ENCODE measurements around the gene BEAN1.
"Not testable (repeated sequence)": the region's sequence is repeated elsewhere in the genome, so short reads cannot be mapped to it uniquely, and the experiment has no call there.

The BEAN1 gene

GRCh38 chr16:66442502-66443268 is 15.6 kb downstream of the BEAN1 start:
- no peak for DNase-seq

DNA sequence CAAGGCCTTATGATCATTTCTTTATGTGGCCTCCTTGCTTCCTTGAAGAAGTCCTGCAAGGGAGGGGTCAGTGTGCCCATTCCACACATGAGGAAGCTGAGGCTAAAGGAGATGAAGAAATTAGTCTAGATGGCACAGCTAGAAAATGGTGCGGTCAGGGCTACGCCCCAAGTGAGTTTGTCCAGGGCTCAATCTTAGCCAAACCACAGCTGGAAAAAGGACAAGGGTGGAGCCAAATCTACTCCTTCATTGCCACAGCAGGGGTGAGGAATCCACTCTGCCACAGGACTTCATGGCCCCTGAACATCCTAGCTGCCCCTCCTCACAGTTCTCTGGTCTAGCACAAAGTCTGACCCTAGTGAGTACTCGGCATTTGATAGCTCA is 16.2 kb downstream of the BEAN1 start:
- DNase-seq, result no peak

DNA sequence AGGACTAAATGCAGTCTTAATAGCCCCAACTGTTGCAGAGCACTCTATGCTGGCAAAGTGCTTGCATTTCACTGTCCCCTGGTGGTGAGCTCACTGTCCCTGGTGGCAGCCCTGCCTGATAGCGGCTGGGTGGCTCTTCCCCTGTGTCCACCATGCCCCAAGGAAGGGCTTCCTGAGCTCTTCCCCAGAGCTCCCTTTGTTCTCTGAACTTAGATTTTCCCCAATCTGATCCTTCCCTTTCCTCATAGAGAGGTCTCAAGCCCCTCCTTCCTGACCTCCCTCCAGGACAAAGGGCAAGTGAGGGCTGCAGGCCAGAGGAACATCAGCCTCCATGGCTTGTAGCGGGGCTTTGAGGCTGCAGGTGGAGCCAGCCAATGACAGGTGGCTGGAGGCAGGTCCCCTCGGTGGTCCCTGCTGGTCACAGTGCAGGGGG is 17.0 kb downstream of the BEAN1 start:
- DNase-seq, result no peak

DNA sequence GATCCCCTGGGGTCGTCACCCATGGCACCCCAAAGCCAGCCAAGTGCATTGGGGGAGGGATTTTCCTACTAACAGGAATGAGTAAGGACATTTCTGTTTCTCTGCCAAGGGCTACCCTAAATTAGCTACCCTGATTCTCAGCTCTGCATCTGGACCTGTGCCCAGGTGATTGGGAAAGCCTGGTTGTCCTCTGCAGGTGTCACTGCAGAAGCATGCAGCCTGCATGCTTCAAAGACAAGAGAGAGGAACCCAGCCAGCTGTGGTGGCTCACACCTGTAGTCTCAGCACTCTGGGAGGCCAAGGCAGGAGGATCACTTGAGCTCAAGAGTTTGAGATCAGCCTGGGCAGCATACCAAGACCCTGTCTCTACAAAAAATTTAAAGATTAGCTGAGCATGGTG is 19.6 kb downstream of the BEAN1 start:
- no peak for DNase-seq

- no peak for DNase-seq
These were observed 20.4 kb downstream of the BEAN1 start for GRCh38 chr16:66447491-66447890.

GRCh38 chr16:66451548-66451947 is 24.5 kb downstream of the BEAN1 start:
- DNase-seq, result no peak

DNA sequence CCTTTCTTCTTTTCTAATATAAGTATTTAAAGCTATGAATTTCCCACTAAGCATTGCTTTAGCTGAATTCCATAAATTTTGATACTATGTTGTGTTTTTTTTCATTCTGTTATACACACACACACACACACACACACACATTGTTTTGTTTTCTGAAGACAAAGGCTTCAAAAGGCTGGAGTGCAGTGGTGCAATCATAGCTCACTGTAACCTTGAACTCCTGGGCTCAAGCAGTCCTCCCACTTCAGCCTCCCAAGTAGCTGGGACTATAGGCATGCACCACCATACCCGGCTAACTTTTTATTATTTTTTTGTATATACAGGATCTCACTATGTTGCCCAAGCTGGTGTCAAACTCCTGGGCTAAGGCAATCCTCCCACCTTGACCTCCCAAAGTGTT is 26.1 kb downstream of the BEAN1 start:
- DNase-seq, result not testable (repeated sequence)

DNA sequence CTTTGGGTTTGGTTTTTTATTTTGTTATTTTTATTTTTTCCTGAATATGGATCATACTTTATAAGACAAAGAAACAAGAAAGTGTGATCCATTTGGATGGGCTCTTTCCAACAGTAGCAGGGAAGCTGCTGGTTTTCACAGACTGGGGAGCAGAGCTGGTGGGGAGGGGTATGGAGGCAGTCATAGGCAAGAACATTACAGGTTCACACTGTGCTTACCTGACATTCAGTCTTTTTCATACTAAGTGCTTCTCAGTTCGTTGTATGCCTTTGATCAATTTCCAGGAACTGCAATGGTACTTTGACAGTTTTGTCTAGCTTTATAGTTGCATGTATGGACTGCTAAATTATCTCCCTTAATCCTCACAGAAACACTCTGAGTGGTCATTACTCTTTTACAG is 27.7 kb downstream of the BEAN1 start:
- no peak for DNase-seq

DNA sequence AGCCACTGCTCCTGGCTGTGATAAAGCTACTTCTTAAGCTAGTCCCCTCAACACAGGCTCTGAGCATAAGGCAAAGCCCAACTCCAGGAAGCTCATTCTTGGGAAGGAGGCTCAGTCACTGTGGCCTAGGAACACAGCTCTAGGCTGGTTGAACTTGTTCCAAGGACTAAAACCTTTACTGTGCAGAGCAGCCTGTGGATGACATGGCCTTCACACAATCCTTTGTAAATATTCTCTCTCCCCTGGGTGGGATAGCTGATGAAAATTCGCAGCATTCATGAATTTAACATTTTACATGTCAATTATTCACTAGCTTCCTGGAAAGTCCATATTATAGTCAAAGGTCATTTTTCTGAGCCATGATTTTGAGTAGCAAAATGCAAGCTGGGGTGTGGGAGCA is 28.9 kb downstream of the BEAN1 start:
- no peak for DNase-seq

DNA sequence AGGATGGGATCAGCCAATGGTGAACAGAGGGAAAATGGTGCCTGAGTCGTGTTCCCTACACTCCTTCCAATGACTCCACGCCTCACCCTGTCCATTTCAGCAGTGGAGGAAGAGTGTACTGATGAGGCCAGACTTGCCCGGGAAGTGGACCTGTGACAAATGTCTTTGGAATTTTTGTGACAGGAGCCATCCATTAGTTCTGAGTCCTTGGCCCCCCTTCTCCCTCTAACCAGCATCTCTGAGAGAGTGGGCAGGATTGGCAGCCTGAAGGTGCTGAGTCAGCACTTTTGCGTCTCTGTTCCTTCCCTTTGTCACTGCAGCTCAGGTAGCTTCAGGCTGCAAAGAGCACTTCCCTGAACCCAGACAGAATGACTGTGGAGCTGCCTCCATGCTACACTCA is 30.8 kb downstream of the BEAN1 start:
- DNase-seq, result no peak

DNA sequence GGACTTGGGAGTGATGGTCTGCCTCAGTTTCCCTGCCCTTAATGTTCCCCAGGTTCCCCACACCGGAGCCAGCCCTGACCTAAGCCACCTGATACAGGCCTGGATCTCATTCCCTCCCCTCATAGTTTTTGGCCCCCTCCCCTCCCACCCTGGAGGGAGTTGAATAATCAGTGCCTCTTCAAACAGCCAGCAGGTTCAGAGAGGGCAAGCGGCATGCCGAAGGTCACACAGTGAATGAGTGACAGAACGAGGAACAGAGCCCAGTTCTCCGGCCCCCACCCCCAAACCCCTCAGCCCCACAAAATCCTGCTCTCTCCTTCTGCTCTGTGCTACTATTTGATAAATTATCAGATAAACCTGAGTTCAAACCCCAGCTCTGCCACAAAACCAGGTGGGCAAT is 31.2 kb downstream of the BEAN1 start:
- no peak for DNase-seq

DNA sequence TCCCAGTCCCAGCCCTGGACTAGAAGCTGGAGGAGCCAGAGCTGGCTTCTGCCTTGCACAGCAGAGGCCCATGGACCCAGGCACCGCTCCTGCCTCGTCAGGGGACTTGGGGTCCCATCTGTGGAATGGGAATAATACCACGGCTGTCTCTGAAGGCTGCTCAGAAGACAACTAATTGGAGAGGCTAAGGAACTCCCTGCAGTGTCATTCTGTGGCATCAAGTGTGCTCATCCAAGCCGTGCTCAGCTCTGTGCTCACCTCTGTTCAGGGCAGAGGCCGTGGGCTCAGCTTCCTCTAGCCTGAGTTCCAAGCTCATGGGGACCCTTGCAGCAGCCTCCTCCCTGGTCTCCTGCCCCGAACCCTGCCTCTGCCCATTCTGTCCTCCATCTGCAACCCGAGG is 31.8 kb downstream of the BEAN1 start:
- DNase-seq, result no peak

DNA sequence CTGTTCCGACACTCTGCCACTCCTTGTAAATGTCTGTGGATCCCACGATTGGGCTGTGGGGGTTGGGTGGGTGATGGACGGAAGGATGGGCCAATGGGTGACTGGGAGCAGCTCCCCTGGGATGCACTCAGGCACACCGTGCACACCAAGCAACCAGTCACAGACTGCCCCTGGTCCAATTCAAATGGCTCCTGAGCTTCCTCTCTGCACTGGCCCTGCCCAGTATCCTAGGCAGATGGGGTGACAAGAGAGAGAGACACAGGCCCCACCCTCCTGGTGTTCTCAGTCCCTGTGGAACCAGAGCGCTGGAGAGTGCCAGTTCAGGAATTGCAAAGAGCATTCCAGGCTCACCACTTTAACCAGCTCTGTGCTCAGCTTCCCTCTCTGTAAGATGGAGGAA is 32.8 kb downstream of the BEAN1 start:
- DNase-seq, result no peak

DNA sequence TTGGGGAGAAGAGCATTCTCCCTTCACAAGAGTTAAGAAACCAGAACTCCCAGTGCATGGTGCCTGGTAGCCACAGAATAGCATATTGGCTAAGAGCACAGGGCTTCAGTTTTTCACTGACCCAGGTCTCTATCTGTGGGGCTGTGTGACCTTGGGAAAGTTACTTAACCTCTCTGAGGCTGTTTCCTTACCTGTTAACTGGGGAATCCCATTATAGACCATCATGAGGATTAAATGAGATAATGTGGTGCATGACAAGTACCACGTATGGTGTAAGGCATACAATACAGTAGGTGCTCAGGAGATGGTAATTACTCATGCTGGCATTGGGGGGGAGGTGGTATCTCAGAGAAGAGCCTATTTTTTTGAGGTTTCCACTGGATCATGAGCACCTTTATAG is 33.6 kb downstream of the BEAN1 start:
- DNase-seq, result no peak

DNA sequence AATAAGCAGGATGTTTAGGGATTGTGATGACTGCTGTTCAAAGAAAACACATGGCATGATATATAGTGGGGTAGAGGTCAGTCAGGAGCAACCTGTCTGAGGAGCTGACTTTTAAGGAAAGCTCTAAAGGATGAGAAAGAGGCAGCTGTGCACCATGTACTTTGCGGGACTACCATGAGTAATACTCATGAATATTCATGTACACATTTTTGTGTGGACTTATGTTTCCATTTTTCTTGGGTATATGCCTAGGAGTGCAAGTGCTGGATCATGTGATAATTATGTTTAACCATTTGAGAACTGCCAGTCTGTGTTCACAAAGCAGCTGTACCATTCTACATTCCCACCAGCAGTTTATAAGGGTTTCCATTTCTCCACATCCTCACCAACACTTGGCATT is 35.8 kb downstream of the BEAN1 start:
- no peak for DNase-seq

DNA sequence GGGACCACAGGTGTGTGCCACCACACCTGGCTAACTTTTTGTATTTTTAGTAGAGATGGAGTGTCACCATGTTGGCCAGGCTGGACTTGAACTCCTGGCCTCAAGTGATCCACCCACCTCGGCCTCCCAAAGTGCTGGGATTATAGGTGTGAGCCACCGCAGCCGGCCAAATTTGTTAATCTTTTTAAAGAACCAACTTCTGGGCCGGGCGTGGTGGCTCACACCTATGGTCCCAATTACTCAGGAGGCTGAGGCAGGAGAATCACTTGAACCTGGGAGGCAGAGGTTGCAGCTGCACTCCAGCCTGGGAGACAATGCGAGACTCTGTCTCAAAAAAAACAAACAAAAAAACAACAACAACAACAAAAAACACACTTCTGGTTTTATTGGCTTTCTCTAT is 38.9 kb downstream of the BEAN1 start:
- not testable (repeated sequence) for DNase-seq

DNA sequence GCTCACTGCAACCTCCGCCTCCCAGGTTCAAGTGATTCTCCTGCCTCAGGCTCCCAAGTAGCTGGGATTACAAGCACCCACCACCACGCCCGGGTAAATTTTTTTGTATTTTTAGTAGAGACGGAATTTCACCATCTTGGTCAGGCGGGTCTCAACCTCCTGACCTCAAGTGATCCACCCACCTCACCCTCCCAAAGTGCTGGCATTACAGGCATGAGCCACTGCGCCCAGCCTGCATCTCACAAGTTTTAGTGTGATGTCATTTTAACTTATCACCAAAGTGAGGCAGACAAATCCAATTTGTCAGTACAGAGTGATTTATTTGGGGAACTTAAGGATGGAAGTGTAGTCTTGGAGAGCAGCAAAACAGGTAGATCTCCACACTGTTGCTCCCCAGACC is 39.5 kb downstream of the BEAN1 start:
- DNase-seq, result not testable (repeated sequence)

DNA sequence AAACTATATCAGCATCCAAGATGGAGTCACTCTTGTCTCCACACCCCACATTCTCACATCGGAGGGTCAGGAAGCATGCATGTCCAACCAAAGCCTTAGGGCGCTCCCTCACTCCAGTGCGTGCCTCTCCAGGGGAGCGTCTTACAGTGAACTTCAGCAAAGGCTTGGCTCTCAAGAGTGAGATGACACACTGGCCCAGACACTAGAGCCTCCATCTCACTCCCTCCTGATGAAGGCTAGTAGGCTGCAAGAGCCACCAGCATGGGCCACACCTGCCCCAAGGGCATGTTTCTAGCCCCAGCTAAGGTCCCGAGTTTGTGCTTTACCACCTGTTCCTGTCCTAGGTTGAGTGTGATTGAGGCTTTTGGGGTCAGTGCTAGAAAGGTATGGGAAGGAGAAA is 40.5 kb downstream of the BEAN1 start:
- no peak for DNase-seq

- DNase-seq, result no peak
These were observed 41.3 kb downstream of the BEAN1 start for GRCh38 chr16:66468321-66468965.

DNA sequence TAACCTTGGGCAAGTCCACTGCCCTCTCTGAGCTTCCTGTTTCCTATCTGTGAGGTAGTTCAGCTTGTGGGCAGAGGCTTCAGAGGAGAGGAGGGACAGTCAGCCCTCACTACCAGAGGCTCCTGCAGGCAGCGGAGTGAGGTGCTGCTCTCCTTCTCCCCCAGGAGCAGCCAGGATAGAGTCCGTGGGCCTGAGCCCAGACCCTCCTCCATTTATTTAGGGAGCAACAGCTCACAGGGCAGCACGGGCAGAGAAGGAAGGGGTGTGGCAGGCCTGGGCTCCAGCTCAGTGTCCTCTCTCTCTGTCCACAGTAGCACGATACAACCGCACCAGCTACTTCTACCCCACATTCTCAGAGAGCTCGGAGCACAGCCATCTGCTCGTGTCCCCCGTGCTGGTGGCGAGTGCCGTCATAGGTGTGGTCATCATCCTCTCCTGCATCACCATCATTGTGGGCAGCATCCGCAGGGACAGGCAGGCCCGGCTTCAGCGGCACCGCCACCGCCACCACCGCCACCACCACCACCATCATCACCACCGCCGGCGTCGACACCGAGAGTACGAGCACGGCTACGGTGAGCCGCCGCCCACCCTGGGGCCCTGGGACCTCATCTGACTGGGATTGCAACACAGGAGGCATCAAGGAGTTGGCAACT is 42.3 kb downstream of the BEAN1 start:
- no peak for DNase-seq

GRCh38 chr16:66469947-66470546 is 43.0 kb downstream of the BEAN1 start:
- DNase-seq, result no peak

DNA sequence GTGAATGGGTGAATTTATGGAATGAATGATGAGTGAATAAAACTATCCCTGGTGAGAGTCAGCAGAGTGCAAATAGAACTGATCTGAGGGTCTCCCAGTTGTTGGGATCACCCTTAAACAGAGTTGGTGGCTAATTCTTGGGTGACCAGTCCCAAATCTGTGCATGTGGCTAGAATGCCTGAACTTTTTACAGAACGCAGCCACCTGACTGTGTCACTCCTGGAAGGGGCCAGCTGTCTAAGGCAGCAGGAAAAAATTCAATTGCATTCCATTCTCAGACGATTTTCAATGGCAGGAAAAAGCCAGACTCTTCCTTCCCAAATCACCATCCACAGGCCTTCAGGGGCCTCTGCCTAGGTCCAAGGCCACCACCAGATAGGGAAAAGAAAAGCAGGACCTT is 43.5 kb downstream of the BEAN1 start:
- no peak for DNase-seq

- DNase-seq, result no peak
These were observed 44.2 kb downstream of the BEAN1 start for GRCh38 chr16:66471264-66471663.

Measured in NCI-H2227 treated with DMSO at 0.1 percent for 48 hours (cell line).